Activated T-cell treated with anti-CD3 and anti-CD28 coated beads for 1 hour (primary cell): ENCODE results near the gene TMF1.

Experiments used
- DNase-seq: peaks from one replicate; pipeline ENCODE4 v3.0.0-alpha.2; 2020; ENCODE audit warnings: low read depth

TMF1 gene

DNA sequence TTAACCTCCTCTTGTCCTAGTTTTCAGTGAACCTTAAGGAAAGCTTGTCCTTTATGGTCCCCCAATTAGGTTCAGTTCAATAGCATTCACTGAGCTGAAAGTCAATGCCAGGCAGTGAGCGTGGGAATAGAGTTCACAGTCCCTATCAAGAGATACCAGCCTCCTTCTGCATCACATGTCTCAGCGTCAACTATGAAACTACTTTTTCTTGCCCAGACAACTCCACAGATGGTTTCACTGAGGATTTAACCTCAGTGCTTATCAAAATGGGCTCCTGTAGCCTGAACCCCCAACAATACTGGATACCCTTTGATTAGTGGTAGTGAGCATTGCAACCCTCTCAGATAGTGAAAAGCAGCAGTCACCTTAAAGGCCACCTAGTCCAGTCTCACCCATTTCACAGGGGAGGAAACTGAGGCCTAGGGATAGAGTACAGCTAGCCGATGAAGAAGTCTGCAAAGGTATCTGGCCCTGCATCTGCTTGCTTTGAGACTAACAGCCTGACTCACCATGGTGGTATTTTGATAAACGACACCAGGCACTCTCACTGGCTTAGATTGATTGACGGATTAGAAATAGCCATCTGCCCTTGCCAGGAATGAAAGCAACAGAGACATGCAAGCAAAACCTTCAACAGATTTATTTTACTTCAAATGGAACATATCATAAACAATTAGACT lies 29.6 kb upstream of the TMF1 start:
- no peak for DNase-seq

DNA sequence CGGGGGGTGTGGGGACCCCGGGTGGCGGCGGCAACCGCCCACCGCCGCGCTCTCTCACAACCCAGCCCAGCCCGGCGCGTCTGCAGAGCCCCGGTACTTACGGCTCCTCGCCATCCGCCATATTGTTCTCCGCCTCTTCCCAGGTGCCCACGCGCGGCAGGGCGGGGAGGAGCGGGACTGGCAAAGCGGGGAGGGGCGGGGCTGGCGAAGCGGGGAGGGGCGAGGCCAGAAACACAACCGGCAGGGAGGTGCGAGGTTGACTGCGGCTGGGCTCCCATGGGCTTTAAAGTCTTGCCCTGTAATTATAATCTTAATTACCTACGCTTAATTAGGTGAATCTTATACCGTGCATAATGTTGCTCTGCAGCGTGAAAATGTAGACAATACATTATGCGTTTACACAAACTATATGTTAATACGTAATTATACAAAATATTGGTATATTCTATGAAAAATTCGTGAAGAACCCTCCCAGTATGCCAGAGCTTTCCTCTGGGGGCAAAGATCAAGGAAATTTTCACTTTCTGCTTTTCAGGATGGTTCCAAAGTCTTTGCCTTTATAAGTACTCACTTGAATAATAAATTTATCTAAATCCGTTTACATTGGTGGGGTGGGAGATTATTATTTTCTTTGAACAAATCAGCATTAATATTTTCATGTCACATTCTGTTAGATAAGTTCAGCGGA lies 28.2 kb upstream of the TMF1 start, which contains the start of gene UBA3:
Gene UBA3 (minus strand): TSS at position 133 of the 688 bp plus-strand sequence. CDS start 12 bp downstream, at position 121.
- DNase-seq, result peak; percentile 93

DNA sequence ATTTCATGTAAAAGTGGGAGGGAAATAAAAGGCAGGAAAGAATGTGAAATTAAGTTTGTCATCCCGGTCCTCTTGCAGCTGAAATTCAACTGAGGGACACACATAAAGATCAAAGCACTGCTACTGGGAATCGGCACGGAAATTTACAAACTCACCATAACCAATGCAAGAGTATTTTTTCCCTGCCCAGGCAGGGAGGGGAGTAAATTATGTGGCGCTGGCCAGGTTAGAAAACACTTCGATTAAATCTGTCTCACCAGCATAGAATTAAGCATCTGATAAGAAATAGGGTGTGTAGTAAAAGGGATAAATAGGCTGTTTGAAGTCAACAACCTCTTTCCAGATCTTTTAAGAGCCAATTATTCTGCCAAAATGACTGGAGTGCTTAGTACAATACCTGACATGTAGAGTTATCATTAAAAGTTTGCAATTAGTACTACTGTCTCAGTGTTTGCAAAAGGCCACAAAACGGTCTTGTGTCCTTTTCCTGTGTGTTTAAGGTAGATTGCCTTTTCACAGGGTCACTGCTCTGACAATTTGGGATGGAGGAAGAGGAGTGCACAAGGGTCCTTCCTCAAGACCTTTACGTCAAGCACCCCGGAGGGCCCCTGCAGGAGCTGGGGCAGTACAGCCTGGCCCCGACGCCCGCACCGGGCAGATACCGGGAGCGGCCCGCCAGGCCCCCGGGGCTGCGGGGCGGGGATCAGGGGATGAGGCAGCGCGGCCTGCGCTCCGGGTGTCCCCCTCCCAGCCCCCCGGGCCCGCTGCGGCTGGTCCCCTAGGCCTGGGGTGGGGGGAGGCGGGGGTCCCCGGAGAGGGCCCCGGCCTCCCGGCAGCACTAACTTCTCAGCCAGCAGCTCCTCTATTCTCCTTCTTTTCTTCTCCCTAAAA lies 27.4 kb upstream of the TMF1 start:
- DNase-seq, result no peak

DNA sequence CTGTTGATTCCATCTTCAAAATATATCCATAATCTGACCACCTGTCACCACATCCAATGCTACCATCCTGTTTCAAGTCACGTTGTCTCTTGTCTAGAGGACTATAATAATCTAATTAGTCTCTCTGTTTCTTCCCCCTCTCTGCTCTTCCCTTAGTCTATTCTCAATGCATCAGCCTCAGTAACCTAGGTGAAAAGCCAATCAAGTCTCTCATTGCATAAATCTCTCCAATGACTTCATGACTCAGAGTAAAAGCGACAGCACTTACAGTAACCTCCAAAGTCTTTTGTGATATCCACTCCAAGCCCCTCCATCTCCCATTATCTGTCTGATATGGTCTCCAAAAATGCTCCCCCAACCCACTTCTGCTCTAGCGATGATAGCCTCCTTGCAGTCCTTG lies 20.8 kb upstream of the TMF1 start:
- DNase-seq, result no peak

- DNase-seq, result no peak
These were observed 14.0 kb upstream of the TMF1 start for GRCh38 chr3:69066121-69066520.

DNA sequence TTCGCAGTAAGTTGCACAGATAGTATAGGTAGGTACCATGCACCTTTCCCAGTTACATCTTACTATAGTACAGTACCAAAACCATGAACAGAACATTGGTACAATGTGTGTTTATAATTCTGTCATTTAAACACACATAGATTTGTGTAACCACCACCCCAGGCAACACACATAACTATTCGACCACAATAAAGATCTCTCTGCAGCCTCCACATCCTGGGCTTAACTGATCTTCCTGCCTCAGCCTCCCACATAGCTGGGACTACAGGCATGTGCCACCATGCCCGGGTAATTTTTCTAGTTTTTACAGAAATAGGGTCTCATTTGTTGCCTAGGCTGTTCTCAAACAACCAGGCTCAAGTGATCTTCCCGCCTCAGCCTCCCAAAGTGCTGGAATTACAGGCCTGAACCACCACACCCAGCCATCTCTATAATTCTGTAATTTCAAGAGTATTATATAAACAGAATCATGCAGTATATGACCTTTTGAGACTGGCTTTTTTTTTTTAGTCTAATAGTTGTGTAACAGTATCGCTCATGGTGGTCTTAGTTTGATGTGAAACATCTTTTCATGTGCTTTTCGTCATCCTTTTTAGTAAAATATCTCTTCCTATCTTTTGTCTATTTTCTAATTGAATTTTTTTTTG lies 13.3 kb upstream of the TMF1 start:
- no peak for DNase-seq

GRCh38 chr3:69063636-69064035 lies 11.5 kb upstream of the TMF1 start:
- DNase-seq, result no peak

DNA sequence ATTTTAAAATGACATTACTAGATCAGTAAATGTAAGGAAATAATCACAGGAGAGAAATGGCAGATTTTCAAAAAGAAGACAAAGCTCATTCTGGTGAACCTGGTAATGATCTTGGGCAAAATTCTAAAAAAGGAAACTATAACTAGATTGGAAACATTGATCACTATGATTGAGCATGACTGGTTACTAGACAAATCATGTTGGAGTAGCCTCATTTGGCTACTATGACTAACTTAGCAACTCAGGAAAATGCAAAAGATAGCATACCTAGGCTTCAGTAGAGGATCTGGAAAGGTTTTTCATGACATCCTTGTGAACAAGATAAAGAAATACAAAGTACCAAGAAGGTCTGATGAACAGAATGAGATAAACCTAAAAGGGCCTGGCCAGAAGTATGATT lies 7.6 kb upstream of the TMF1 start:
- no peak for DNase-seq

- DNase-seq, result no peak
These were observed 6.8 kb upstream of the TMF1 start for GRCh38 chr3:69058947-69059224.

DNA sequence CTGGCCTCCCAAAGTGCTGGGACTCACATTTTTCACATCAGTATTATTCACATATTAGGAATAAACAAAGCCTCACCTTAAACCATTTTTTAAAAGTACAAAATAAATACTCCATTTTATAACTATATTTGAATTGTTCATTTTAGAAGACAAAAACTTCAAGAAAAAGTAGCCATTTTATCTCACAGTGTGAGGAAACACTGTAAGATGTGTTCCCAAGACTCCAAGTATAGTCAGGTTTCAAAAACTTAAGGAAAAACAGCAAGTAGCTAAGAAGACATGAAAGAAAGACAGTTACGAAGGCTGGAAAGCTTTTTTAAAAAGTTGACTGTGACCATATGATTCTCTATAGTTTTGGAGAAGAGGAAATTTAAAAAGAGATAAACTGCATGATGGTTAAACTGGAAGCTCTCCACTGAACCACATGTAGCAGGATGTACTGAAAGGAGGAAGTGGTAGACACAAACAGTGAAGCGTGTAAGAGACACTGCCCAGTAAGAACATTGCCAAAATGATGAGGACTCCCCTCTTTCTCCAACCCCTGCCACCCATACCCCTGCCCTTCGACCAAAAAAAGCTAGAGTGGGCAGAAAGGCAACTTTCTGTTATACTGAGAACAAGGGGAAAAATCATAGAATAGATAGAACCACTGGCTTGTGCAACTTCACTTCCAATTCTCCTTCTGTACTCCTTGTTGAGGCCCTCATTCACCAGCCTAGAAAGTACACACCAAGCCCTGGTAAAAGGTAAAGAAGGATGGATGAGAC lies 6.2 kb upstream of the TMF1 start:
- no peak for DNase-seq

DNA sequence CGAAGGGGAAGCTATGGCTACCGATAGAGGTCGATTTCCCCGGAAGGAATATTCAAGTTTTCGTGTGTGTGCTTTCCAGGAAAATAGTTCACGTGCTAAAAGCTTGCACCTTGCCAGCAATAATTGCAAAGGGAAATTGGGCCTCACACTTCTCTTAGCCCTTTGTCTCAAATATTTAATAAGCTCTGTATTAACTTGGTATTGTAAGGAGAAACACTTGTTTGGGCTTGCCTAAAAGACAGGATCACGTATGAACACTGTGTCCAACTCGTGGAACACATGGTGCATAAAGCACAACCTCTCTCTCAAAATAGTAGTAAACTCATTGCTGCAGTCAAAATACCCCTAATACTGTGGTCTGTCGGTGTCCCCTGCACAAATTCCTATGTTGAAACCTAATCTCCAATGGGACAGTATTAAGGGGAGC lies 352 bp upstream of the TMF1 start:
- DNase-seq, result no peak

GRCh38 chr3:69048990-69049389 lies 3.1 kb downstream of the TMF1 start:
- DNase-seq, result no peak

GRCh38 chr3:69044608-69045007 lies 7.5 kb downstream of the TMF1 start:
- DNase-seq, result no peak

- no peak for DNase-seq
These were observed 18.7 kb downstream of the TMF1 start for GRCh38 chr3:69033470-69033869.

DNA sequence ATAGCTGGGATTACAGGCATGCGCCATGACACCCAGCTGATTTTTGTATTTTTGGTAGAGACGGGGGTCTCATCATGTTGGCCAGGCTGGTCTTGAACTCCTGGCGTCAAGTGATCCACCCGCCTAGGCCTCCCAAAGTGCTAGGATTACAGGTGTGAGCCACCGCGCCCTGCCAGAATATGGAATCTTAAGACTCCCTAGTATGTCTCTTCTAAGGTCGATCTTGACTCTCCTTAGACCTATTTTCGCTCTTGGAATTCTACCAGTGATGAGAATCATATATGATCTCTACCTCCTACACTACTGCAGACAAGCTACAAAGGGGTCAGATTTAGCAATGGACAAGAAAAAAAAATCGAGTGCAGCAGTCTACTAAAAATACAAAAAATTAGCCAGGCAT lies 19.4 kb downstream of the TMF1 start:
- no peak for DNase-seq

- DNase-seq, result no peak
These were observed 20.0 kb downstream of the TMF1 start for GRCh38 chr3:69032142-69032541.

- no peak for DNase-seq
These were observed 20.5 kb downstream of the TMF1 start for GRCh38 chr3:69031635-69032034.

DNA sequence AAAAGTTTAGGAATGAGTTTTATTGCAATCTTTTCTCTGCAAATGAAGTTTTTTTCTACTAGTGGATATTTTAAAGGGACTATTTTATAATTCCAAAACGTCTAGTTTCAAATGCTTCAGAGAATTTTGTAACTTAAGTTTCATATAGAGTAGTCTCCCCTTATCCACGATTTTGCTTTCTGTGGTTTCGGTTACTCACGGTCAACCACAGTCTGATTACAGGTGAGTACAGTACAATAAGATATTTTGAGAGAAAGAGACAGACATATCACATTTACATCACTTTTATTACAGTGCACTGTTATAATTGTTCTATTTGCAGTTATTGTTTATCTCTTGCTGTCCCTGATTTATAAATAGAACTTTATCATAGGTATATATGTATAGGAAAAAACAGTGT lies 31.3 kb downstream of the TMF1 start:
- DNase-seq, result no peak

GRCh38 chr3:69020424-69020823 lies 31.7 kb downstream of the TMF1 start:
- no peak for DNase-seq

GRCh38 chr3:69016901-69017300 lies 35.2 kb downstream of the TMF1 start:
- DNase-seq, result no peak

- no peak for DNase-seq
These were observed 36.0 kb downstream of the TMF1 start for GRCh38 chr3:69016102-69016501.
